Bronchial epithelial cell (primary cell): ENCODE measurements around the gene IRAK3. TPM values are rescaled to one million over a fixed set of nuclear protein-coding genes. Genes with fewer than 3 reads are reported as not detected.

Experiments
- DNase-seq: peaks from one replicate; pipeline ENCODE4 v3.0.0-alpha.2; 2010; ENCODE audit warnings: low read depth
- FAIRE-seq: peaks from 2 replicates; lab custom pipeline; 2011; peaks lifted over from hg19 to GRCh38; lab: Jason Lieb, UNC
- H3K27me3 ChIP-seq: 2 replicates; pipeline ENCODE4 v1.5.1; 2011; ENCODE audit warnings: low read length; ENCODE audit not compliant: control insufficient read depth, insufficient read depth
- H3K36me3 ChIP-seq: 2 replicates; pipeline ENCODE4 v1.5.1; 2011; ENCODE audit warnings: low read length; ENCODE audit not compliant: control insufficient read depth, insufficient read depth
- H3K4me3 ChIP-seq: 2 replicates; pipeline ENCODE4 v1.5.1; 2011; ENCODE audit warnings: mild to moderate bottlenecking, low read depth, low read length, control low read depth
- CTCF ChIP-seq: IDR thresholded peaks from 2 replicates; pipeline ENCODE4 v1.5.1; 2011; ENCODE audit warnings: mild to moderate bottlenecking, moderate library complexity, low read length, control low read depth, inconsistent platforms; ENCODE audit not compliant: insufficient read depth, severe bottlenecking
- total RNA-seq: library from RNA; depleted of rRNA; stranded (reverse); fragments of >200 nt; gene quantifications from 2 replicates; pipeline ENCODE4 v1.2.1, GENCODE V29; 2014

The IRAK3 gene
- total RNA-seq, 1 donor from 2014 or later = 1.6 TPM

- DNase-seq (no peak), FAIRE-seq (no peak)
- H3K36me3 ChIP-seq = no peaks in the 10 kb centered on the region
- TF ChIP-seq CTCF = no peak
- no peak overlapping the region for H3K4me3 ChIP-seq
- no peaks in the 10 kb centered on the region for H3K27me3 ChIP-seq
Measured at GRCh38 chr12:66275040-66275439, 86.0 kb downstream of the IRAK3 start.

GRCh38 chr12:66279123-66279712 is 90.2 kb downstream of the IRAK3 start:
- Histone ChIP-seq H3K27me3 (no peaks in the 10 kb centered on the region), H3K4me3 (no peak overlapping the region), H3K36me3 (no peaks in the 10 kb centered on the region)
- FAIRE-seq = peak; percentile 13
- TF ChIP-seq CTCF = peak; percentile 64
- peak; percentile 14 for DNase-seq

- Histone ChIP-seq H3K36me3 (no peaks in the 10 kb centered on the region), H3K4me3 (no peak overlapping the region), H3K27me3 (no peaks in the 10 kb centered on the region)
- DNase-seq = no peak
- no peak for TF ChIP-seq CTCF
- no peak for FAIRE-seq
Measured at GRCh38 chr12:66280561-66280960, 91.5 kb downstream of the IRAK3 start.

- TF ChIP-seq CTCF = no peak
- FAIRE-seq (no peak), DNase-seq (no peak)
- H3K4me3 ChIP-seq = no peak overlapping the region
- no peaks in the 10 kb centered on the region for H3K27me3 ChIP-seq
- no peaks in the 10 kb centered on the region for H3K36me3 ChIP-seq
Measured at GRCh38 chr12:66282244-66282643, 93.2 kb downstream of the IRAK3 start.

GRCh38 chr12:66287275-66287674 is 98.3 kb downstream of the IRAK3 start:
- TF ChIP-seq CTCF = no peak
- no peak overlapping the region for H3K4me3 ChIP-seq
- H3K27me3 ChIP-seq = no peaks in the 10 kb centered on the region
- DNase-seq (no peak), FAIRE-seq (peak; percentile 58)
- H3K36me3 ChIP-seq = no peaks in the 10 kb centered on the region

- Histone ChIP-seq H3K27me3 (no peaks in the 10 kb centered on the region), H3K36me3 (no peaks in the 10 kb centered on the region), H3K4me3 (no peak overlapping the region)
- FAIRE-seq = no peak
- no peak for TF ChIP-seq CTCF
- no peak for DNase-seq
Measured at GRCh38 chr12:66288121-66288520, 99.1 kb downstream of the IRAK3 start.
